ENCODE measurements around the gene APOL5. TPM values are rescaled to one million over a fixed set of nuclear protein-coding genes. Genes with fewer than 3 reads are reported as not detected.

Gene APOL5
- total RNA-seq, 6 donors from 2014 or later = not detected

DNA sequence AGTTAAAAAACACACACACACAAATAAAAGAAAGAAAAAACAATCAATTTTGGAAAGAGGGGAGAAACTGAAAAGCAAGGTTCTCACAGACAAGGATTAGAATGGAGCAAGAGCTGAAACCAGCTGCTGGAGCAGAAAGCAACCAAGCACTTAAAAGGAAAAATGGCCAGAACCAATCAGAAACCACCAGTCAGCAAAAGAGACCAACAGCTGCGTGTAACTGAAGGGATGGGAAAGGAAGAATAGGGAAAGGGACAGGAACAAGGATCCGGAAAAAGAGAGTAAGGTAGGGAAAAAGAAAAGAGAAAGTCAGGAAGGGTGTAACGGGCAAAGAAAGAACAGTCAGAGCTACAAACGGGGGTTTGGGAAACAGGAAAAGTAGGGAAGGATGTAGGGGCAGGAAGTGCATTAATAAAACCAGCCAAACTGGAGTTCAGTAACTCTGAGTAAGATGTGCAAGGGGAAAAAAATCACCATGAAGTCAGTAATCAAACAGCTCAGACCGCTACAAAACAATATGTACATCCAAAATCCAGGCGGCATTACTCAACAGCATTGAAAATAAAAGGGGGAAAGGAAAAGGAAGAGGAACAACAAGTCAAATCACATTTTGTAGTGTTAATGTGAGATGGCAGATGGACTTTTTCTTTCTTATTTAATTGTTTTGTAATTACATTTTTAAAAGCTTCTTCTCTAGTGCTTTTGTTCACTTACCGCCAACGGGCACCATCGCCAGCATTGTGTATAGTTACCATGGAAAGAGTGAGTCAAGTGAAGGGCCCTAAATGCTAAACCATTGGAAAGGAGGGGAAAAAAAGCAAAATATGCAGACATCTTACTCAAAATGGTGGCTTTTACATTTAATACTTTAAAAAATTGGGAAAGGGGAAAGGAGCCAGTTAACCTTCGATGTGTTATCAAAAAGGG, 49.2 kb downstream of the APOL5 start:
- peaks cover 0 to 2% (median 0%) of the 10 kb centered on the region in 4 donors for H3K36me3 ChIP-seq
- WGBS, 2 donors = 67 to 73% methylated on average over 10 of the region's 10 CpGs
- TF ChIP-seq EP300 (IDR thresholded peaks at IDR 0.05) = no peak
- TF ChIP-seq POLR2AphosphoS5 (IDR thresholded peaks at IDR 0.05) = no peak
- no peak for TF ChIP-seq POLR2A (IDR thresholded peaks at IDR 0.05)
- TF ChIP-seq, protein P1, sequence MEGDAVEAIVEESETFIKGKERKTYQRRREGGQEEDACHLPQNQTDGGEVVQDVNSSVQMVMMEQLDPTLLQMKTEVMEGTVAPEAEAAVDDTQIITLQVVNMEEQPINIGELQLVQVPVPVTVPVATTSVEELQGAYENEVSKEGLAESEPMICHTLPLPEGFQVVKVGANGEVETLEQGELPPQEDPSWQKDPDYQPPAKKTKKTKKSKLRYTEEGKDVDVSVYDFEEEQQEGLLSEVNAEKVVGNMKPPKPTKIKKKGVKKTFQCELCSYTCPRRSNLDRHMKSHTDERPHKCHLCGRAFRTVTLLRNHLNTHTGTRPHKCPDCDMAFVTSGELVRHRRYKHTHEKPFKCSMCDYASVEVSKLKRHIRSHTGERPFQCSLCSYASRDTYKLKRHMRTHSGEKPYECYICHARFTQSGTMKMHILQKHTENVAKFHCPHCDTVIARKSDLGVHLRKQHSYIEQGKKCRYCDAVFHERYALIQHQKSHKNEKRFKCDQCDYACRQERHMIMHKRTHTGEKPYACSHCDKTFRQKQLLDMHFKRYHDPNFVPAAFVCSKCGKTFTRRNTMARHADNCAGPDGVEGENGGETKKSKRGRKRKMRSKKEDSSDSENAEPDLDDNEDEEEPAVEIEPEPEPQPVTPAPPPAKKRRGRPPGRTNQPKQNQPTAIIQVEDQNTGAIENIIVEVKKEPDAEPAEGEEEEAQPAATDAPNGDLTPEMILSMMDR (IDR thresholded peaks at IDR 0.05) = no peak
- no peaks in the 10 kb centered on the region for H3K9me3 ChIP-seq
- peak overlapping the region in 2 of 4 donors; percentile 23 to 37 for H3K27ac ChIP-seq
- peaks cover 0 to 2% (median 0%) of the 10 kb centered on the region in 4 donors for H3K4me1 ChIP-seq
- DNase-seq = no peak
- H3K27me3 ChIP-seq = no peaks in the 10 kb centered on the region
- H3K4me3 ChIP-seq = no peak overlapping the region
- no peak for ATAC-seq (ENCODE audit: low FRiP score in 2 of 2)

DNA sequence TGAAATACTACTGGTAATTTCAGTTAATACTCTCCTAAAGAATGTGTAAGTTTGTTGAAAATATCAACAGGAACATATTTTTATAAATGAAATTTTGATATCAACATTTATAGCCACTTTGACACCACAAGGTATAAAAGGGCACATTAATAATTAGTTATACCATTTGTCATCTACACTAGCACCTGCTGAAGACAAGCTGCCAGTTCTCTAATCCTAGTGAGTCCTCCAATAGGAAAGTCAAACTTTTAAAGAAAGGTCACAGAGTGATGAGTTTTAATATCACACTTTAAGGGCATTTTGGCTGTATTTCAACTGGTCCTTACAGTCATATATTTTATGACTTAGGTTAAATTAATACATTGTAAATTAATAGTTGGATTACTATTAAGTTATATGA, 52.3 kb downstream of the APOL5 start:
- no peaks in the 10 kb centered on the region for H3K9me3 ChIP-seq
- H3K4me3 ChIP-seq = no peak overlapping the region
- no peaks in the 10 kb centered on the region for H3K27me3 ChIP-seq
- DNase-seq (no peak), ATAC-seq (ENCODE audit: low FRiP score in 2 of 2) (no peak)
- H3K27ac ChIP-seq = no peak overlapping the region
- H3K4me1 ChIP-seq = peaks cover 0 to 2% (median 0%) of the 10 kb centered on the region in 4 donors
- TF ChIP-seq POLR2AphosphoS5 (IDR thresholded peaks at IDR 0.05) (no peak), POLR2A (IDR thresholded peaks at IDR 0.05) (no peak), EP300 (IDR thresholded peaks at IDR 0.05) (no peak)
- TF ChIP-seq, protein P1 (IDR thresholded peaks at IDR 0.05) = no peak
- peaks cover 0 to 2% (median 0%) of the 10 kb centered on the region in 4 donors for H3K36me3 ChIP-seq

DNA sequence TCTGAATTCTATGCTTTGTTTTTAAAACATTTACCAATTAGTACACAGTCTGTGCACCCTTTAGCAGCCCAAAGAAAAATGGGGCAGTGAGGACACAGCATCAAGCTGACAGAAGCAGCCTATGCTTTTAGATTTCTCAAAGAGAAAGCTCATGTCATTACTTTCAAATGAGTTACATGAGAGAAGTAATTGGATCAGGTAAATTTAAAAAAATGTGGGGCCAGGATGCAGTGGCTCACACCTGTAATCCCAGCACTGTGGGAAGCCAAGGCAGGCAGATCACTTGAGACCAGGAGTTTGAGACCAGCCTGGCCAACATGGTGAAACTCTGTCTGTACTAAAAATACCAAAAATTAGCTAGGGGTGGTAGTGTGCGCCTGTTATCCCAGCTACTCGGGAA, 57.7 kb downstream of the APOL5 start:
- Histone ChIP-seq H3K9me3 (no peaks in the 10 kb centered on the region), H3K27ac (no peak overlapping the region), H3K4me1 (no peaks in the 10 kb centered on the region), H3K4me3 (no peak overlapping the region), H3K36me3 (peaks cover 0 to 2% (median 0%) of the 10 kb centered on the region in 4 donors), H3K27me3 (no peaks in the 10 kb centered on the region)
- 94% methylated on average over 2 of the region's 2 CpGs for WGBS, 2 donors
- DNase-seq (no peak), ATAC-seq (ENCODE audit: low FRiP score in 2 of 2) (no peak)
- TF ChIP-seq POLR2A (IDR thresholded peaks at IDR 0.05) (no peak), EP300 (IDR thresholded peaks at IDR 0.05) (no peak), POLR2AphosphoS5 (IDR thresholded peaks at IDR 0.05) (no peak)
- TF ChIP-seq, protein P1 (IDR thresholded peaks at IDR 0.05) = no peak

- 80 to 83% methylated on average over 4 of the region's 4 CpGs for WGBS, 2 donors
- Histone ChIP-seq H3K4me1 (no peaks in the 10 kb centered on the region), H3K36me3 (peaks cover 0 to 8% (median 0%) of the 10 kb centered on the region in 4 donors), H3K27ac (no peak overlapping the region), H3K4me3 (no peak overlapping the region), H3K27me3 (no peaks in the 10 kb centered on the region), H3K9me3 (no peaks in the 10 kb centered on the region)
- TF ChIP-seq, protein P1 (IDR thresholded peaks at IDR 0.05) = no peak
- TF ChIP-seq POLR2AphosphoS5 (IDR thresholded peaks at IDR 0.05) (no peak), EP300 (IDR thresholded peaks at IDR 0.05) (no peak), POLR2A (IDR thresholded peaks at IDR 0.05) (no peak)
- DNase-seq (no peak), ATAC-seq (ENCODE audit: low FRiP score in 2 of 2) (no peak)
Measured at GRCh38 chr22:35777335-35777975, 59.8 kb downstream of the APOL5 start.

Other genes starting within 250 kb of the APOL5 start
- gene RASD2, start 177.0 kb upstream of the APOL5 start, total RNA-seq = 1 to 10 TPM in 4 of 6 donors, under 1 TPM in 2; 0.49 to 4.2 (median 1.7) TPM
- gene MB, start 100.5 kb upstream of the APOL5 start, total RNA-seq = 1 to 10 TPM in 1 of 6 donors, under 1 TPM in 2, not detected in 3; 0.46 to 1.1 (median 0.98) TPM
- gene APOL6, start 69.4 kb upstream of the APOL5 start, total RNA-seq = 10 to 100 TPM; 27.6 to 54.4 (median 30.8) TPM

All from upper lobe of left lung (tissue), 6 donors.